Testis (tissue), 2 donors: ENCODE measurements around the gene ZNF518B.

ENCODE experiments used
- CTCF ChIP-seq, 3 experiments: fragments of 450-650 bp in 2 of 3; fragments of 200-600 bp in 1 of 3; sonication (generic) in 1 of 3; IDR thresholded peaks; one replicate each; pipeline ENCODE4 v1.5.1; 2016 to 2019; ENCODE audit warnings: antibody characterized with exemption in 3 of 3, mild to moderate bottlenecking in 2 of 3, moderate library complexity in 1 of 3
- POLR2A ChIP-seq: fragments of 450-650 bp; IDR thresholded peaks from one replicate; pipeline ENCODE4 v1.6.1; 2017; ENCODE audit warnings: antibody characterized with exemption, mild to moderate bottlenecking, moderate library complexity

DNA sequence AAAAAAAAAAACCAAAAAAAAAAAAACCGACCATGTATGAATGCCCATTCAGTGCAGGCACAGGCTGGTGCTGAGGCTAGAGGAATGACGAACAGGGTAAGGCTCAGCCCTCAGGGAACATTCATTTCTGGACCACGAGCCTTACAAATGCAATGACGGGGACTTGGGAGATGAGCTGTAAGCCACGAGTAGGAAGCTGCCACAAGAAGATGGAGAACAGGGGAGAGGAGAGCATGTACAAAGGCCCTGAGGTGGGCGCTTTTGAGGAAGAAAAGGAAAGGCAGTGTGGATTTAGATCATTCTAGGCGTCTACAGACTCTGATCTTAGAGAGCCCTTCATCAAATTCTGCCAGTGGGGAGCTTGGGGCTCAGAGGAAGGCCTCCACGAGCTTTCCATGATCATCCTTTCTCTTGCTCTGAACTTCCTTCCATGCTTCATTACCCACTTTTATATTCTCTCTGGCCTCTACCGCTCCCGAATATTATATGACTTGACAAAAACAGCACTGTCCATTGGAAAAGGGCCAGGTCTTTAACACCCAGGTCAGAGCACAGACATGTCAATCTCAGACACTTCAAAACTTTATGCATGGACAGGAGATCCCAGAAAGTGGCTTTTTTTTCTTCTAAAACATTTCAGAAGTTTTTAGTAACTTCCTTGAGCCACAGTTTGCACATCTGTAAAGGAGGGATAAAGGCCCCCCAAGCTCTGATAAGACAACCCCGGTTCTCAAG, 3.3 kb upstream of the ZNF518B start:
- TF ChIP-seq CTCF (IDR thresholded peaks at IDR 0.05) (no peak), POLR2A (no peak)
